MM.1S (cell line): Measurements from ENCODE around the gene EIF2A.

Experiments used
- CTCF ChIP-seq: fragments of 300-600 bp; sonication (generic); IDR thresholded peaks from 2 replicates; pipeline ENCODE4 v1.5.1; 2016; ENCODE audit warnings: antibody characterized with exemption, low read length, mixed read lengths
- EZH2 ChIP-seq: fragments of 300-600 bp; sonication (generic); optimal IDR thresholded peaks from 2 replicates; pipeline ENCODE3; 2017; ENCODE audit warnings: low read depth, mild to moderate bottlenecking, antibody characterized with exemption, low read length, mixed read lengths
- EZH2phosphoT487 ChIP-seq: fragments of 300-600 bp; sonication (generic); IDR thresholded peaks from 2 replicates; pipeline ENCODE4 v1.6.1; 2018; ENCODE audit warnings: antibody characterized with exemption, low read length

DNA sequence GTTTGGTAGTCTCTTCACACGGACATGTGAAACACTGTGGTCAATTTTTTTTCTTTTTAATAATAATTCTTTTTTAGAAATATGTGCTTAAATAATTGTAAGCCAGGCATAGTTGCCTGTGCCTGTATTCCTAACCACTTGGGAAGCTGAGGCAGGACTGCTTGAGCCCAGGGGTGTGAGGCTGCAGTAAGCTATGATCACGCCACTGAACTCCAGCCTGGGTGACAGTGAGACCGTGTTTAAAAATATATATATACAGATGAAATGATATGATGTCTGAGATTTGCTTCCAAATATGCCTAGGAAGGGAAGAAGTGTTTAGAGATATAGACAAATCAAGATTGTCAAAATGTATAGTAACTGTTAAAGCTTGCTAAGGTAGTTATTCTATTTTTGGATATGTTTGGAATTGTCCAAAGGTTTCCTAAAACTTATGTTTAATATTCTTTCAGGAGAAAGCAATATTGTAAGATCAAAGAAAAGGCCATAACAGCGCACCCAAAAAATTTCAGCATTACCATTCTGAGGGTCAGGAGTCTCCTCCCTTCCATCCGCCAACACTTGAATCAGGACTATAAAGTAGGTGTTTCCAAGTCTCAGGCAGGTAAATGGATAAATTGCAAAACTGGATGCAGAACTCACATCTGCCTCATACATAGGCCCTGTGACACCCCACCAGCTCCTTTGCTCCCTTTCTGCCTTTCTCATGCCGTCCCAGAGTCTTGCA, 56.0 kb downstream of the EIF2A start:
- no peak for TF ChIP-seq CTCF
- TF ChIP-seq EZH2: no peak
- no peak for TF ChIP-seq EZH2phosphoT487
